ENCODE results near the gene SLC36A3. TPM values are rescaled to one million over a fixed set of nuclear protein-coding genes. Genes with fewer than 3 reads are reported as not detected.
"Not testable (repeated sequence)": the region's sequence is repeated elsewhere in the genome, so short reads cannot be mapped to it uniquely, and the experiment has no call there.

Gene SLC36A3
- total and polyA plus RNA-seq, 2 of the 4 experiments (the other 2 are of a cell fraction): not detected

DNA sequence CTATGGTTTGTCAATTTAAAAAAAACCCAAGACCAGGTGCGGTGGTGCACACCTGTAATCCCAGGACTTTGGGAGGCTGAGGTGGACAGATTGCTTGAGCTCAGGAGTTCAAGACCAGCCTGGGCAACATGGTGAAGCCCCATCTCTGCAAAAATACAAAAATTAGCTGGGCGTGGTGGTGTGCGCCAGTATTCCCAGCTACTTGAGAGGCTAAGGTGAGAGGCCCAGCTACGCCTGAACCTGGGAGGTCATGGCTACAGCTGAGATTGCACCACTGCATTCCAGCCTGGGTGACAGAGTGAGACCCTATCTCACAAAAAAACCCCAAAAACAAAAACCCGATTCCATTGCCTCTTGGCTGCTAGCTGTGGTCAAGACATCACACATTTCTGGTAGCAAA is 48.6 kb downstream of the SLC36A3 start:
- CTCF ChIA-PET: interaction anchor here (2.0 kb wide), 1 partner anchor 16 kb away, joined by 8 read pairs; no protein-coding TSS in a partner anchor
- H4K91ac ChIP-seq (ENCODE audit: insufficient read depth, low read depth, low read length); H3K56ac ChIP-seq (ENCODE audit: extremely low read depth, insufficient read depth, low read length); BruUV-seq (replicated peaks); H3K79me1 ChIP-seq (ENCODE audit: low read depth in 1 of 2, low read length in 2 of 2); ATAC-seq (ENCODE audit: low read depth); H3K4me3 ChIP-seq (ENCODE audit: insufficient read depth, low read depth, low read length); H3K4me1 ChIP-seq (ENCODE audit: control insufficient read depth, insufficient read depth, low read length); dilution Hi-C loops (cut with HindIII; ENCODE audit: low sequenced_read_pairs, unreplicated experiment); H2BK5ac ChIP-seq (ENCODE audit: low read depth, low read length, poor library complexity, severe bottlenecking); H2AFZ ChIP-seq (replicated peaks; ENCODE audit: low read length, poor library complexity); H3K18ac ChIP-seq (ENCODE audit: low read depth, low read length); H3K27ac ChIP-seq (ENCODE audit: insufficient read depth, low read length); in situ Hi-C loops (cut with MboI; ENCODE audit: low sequenced_read_pairs); H4K8ac ChIP-seq (ENCODE audit: low read depth in 2 of 2, low read length in 2 of 2); H3K9me1 ChIP-seq (ENCODE audit: insufficient read depth, low read length); H4K5ac ChIP-seq (ENCODE audit: low read depth, low read length); H3K4me2 ChIP-seq (ENCODE audit: low read depth, low read length); H3K9ac ChIP-seq (ENCODE audit: low read depth, low read length); H2BK15ac ChIP-seq (ENCODE audit: low read depth, low read length); H2AK5ac ChIP-seq (ENCODE audit: low read depth, low read length); DNase-seq; H3K23ac ChIP-seq (ENCODE audit: low read depth, low read length); H3K14ac ChIP-seq (replicated peaks; ENCODE audit: low read depth, low read length); POLR2A ChIA-PET (ENCODE audit: unreplicated experiment); H3K36me3 ChIP-seq (ENCODE audit: control insufficient read depth, insufficient read depth, low read length); H3K9me3 ChIP-seq (ENCODE audit: control insufficient read depth, insufficient read depth, low read length); H4K20me1 ChIP-seq (ENCODE audit: insufficient read depth, low read length); H3K4ac ChIP-seq (ENCODE audit: low read depth, low read length); H2BK120ac ChIP-seq (ENCODE audit: low read depth, low read length); H3K27me3 ChIP-seq (ENCODE audit: control insufficient read depth, insufficient read depth, low read length); H2BK20ac ChIP-seq (ENCODE audit: low read depth, low read length): not testable (repeated sequence)
- WGBS, 2 experiments (ENCODE audit: extremely low coverage in 2 of 2, insufficient read length in 1 of 2): no CpG with 5 or more reads among the region's 5 CpGs
- intact Hi-C loops (cut with micrococcal nuclease): loop anchor here (5.0 kb wide), 1 partner anchor 453 kb away; no protein-coding TSS in a partner anchor
- peak overlapping the region; percentile 36 for H2AK9ac ChIP-seq (replicated peaks; ENCODE audit: low read depth, low read length, poor library complexity)

Measured in IMR-90 (cell line).